CD4-positive, alpha-beta T cell treated with Interleukin-6 for 4 hours (primary cell): Measurements from ENCODE around the gene KIF26A.

Experiments used
- DNase-seq: peaks from one replicate; pipeline ENCODE4 v3.0.0-alpha.2; 2020; ENCODE audit warnings: mixed read lengths

The KIF26A gene

GRCh38 chr14:104101651-104102281, 36.6 kb upstream of the KIF26A start:
- no peak for DNase-seq

- DNase-seq: no peak
These were observed 36.0 kb upstream of the KIF26A start for GRCh38 chr14:104102282-104102914.

GRCh38 chr14:104103061-104103445, 35.3 kb upstream of the KIF26A start:
- DNase-seq: no peak

DNA sequence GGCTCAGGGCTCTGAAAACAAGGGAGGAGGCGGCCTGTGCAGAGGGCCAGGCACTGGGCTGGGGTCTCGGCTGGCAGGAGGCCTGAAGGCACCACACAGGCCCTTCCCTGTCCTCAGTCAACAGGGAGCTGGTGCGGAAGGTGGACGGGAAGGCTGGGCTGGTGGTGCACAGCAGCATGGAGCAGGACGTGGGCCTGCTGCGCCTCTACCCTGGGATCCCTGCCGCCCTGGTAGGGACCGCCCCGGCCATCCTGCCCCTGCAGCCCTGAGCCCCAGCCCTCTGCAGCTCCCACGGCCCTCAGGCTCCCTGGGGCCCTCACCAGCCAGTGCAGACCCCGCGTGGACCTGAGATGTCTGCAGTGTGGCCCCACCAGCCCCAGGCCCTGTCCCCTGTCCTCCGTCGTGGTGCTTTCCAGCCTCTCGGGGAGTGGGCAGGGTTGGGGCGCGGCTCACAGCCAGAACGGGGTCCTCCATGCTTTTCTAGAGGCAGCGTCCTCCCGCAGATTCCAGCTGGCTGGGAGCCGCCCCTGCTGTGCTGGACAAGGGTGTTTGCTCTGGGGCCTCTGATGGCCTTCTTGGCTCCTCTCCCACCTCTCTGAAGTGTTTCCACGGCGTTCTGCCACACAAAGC, 34.8 kb upstream of the KIF26A start:
- no peak for DNase-seq

GRCh38 chr14:104104076-104104901, 34.1 kb upstream of the KIF26A start:
- DNase-seq: no peak

- DNase-seq: no peak
These were observed 33.1 kb upstream of the KIF26A start for GRCh38 chr14:104105071-104105821.

GRCh38 chr14:104105822-104106470, 32.4 kb upstream of the KIF26A start:
- DNase-seq: no peak

GRCh38 chr14:104106471-104106991, 31.9 kb upstream of the KIF26A start:
- no peak for DNase-seq

GRCh38 chr14:104107101-104107581, 31.2 kb upstream of the KIF26A start:
- DNase-seq: no peak

DNA sequence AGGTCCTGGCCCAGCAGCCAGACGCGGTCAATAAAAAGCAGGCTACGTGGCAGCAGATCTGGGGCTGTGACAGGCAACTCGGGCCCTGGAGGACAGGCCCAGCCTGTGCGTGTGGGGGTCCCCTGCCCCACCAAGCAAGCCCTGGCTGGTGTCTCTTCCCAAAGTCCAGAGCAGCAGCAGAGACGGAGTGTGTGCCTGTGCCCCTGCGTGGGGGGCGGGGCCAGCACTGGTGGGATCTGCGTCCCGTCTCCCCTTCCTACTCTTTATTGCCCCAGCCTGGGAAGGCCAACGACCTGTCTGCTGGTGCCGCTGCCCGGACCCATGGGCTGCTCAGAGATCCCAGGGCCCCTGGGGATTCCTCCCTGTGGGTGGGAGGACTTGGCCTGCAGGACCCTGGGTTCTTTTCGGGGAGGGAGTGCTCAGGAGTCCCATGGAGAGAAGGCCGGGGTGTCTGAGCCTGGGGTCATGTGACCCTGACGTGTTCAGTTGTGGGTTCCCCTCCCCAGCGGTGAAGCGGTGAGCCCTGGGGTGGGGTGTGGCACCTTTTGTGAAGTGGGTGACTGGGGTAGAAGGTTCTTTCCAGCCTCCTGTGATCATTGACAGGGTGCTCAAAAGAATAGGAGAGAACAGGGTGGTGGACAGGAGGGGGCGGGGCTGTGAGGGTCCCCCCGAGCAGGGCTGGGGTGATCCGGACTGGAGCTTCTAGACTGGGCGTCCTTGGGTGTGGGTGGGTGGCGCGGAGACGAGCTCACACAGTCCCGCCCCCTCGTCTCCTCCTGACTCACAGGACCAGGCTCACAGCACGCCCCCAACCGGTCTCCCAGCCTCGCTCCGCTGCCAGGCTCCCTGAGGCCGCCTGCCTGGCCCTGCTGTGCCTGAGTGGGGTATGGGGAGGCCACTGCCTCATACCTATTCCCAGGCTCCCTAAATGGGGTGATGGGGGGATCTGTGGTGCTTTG, 30.5 kb upstream of the KIF26A start:
- no peak for DNase-seq

DNA sequence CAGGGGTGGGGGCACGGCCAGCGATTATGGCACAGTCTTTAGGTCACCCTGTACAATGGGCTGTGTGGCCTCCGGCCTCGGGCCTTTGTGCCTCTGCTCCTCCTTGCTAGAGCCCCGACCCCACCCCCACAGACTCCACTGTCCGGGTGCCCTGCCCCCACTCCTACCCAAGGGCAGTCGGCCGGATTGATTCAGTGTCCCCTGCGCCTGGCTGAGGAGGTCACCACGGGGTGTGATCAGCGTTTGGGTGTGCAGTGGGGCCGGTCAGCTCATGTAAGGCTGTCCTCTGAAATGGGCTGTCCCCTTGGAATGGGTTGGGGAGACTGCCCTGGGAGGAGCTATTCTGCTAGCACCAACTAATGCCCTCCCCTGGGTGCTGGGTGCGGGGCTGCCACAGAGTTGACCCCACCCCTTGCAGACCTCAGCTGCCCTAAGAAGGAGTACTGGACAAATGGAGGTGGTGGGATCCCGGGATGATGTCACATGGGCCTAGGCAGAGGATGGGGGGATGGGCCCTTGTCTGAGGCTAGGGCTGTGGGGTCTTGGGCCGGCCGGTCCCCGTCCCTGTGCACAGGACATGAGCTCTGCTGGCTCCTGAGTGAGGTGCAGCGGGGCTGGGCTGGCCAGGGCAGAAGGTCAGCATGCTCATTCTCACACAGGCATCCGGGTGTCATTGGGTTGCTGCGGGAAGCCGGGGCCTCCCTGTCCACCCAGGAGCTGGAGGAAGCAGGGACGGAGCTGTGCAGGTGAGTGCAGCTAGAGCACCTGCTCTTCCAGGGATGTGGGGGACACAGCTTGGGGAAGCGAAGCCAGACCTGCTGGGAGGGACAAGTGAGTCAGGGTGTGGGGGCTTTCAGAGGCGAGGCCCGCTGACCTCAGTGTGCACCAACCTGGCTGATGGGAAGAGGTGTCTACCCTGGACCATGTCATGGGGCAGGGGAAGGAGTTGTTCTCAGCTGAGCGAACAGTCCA, 29.5 kb upstream of the KIF26A start:
- DNase-seq: no peak

DNA sequence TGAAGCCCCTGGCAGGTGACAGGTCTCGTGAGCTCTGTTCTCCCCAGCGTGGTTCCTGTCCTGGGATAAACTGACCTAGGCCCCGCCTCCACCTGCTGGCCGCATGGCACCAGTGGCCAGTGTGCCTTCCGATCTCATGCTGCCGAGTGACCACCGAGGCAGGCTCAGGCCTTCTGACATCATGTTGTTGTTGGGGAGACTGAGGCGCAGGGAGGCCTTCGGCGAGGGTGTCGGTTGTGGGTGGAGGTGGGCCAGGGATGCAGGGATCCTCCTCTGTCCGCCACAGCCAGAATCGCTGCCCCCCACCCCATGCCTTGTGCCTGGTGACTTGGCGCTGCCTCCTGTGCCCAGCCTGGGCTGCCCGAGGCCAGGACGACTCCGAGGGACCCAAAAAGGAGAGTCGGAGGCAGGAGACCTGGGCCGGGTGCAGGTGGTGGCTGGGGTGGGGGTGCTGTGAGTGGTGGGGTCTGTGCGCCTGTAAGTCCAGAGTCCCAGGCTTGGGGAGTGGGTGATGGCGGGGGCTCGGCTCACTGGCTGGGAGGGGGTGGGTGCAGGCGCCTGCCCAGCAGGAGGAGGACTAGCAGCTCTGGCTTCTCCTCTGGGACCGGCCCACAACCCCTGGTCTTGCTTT, 28.5 kb upstream of the KIF26A start:
- no peak for DNase-seq

GRCh38 chr14:104110491-104111209, 27.7 kb upstream of the KIF26A start:
- no peak for DNase-seq

- DNase-seq: no peak
These were observed 26.9 kb upstream of the KIF26A start for GRCh38 chr14:104111301-104112112.

- DNase-seq: no peak
These were observed 26.3 kb upstream of the KIF26A start for GRCh38 chr14:104112113-104112505.

GRCh38 chr14:104112609-104113571, 25.5 kb upstream of the KIF26A start:
- DNase-seq: no peak
